ENCODE measurements around the gene RFWD3. TPM values are rescaled to one million over a fixed set of nuclear protein-coding genes. Genes with fewer than 3 reads are reported as not detected.

RFWD3 gene
- total and polyA plus RNA-seq, 10 donors = 4.6 to 40.6 (median 30.1) TPM

DNA sequence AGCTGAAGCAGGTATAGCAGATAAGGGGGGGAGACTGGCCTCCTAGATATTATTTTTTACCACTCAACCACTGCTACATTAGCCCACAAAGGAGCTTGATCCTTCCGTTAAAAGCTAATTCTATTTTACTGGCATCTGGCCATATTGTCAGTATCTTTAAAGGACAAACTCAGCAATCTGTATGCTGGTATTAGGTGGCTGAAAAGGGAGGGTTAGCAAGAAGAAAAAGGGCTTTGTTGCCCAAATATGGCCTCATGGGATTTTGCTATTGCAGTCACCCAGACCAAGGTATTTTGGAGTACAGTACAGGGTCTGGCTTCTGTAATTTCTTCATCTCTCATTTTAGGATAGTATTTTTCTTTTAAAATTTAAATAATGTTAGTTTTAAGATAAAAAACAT, 14.4 kb downstream of the RFWD3 start:
- no peaks in the 10 kb centered on the region for H3K9me3 ChIP-seq

DNA sequence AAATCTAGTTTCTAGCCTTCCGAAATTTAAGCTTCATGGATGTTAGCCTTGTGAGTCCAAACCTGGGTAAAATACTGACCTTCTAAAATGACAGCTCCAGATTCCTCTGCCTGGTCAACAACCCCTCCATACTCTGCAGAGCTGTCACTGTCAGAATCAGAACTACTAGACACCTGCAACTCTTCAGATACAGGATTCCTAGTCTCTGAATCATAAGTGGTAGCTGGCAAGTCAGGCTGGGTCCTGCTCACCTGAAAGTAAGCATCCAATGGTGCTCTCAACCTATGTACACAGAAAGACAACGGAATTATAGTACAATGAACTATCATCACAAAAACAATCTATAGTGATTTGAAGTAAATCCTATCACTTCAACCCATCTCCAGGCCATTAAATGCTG, 14.8 kb downstream of the RFWD3 start:
- H3K36me3 ChIP-seq = peaks cover 8 to 98% (median 57%) of the 10 kb centered on the region in 6 donors
- no peak overlapping the region for H3K27ac ChIP-seq
- H3K4me3 ChIP-seq = no peak overlapping the region
- no peak for TF ChIP-seq POLR2AphosphoS5 (IDR thresholded peaks at IDR 0.05)
- TF ChIP-seq, protein P1, sequence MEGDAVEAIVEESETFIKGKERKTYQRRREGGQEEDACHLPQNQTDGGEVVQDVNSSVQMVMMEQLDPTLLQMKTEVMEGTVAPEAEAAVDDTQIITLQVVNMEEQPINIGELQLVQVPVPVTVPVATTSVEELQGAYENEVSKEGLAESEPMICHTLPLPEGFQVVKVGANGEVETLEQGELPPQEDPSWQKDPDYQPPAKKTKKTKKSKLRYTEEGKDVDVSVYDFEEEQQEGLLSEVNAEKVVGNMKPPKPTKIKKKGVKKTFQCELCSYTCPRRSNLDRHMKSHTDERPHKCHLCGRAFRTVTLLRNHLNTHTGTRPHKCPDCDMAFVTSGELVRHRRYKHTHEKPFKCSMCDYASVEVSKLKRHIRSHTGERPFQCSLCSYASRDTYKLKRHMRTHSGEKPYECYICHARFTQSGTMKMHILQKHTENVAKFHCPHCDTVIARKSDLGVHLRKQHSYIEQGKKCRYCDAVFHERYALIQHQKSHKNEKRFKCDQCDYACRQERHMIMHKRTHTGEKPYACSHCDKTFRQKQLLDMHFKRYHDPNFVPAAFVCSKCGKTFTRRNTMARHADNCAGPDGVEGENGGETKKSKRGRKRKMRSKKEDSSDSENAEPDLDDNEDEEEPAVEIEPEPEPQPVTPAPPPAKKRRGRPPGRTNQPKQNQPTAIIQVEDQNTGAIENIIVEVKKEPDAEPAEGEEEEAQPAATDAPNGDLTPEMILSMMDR (IDR thresholded peaks at IDR 0.05 in 8 of 11, conservative IDR thresholded peaks at IDR 0.05 in 3 of 11) = no peak
- TF ChIP-seq POLR2A (IDR thresholded peaks at IDR 0.05) = no peak
- H3K4me1 ChIP-seq = peaks cover 0 to 53% (median 7%) of the 10 kb centered on the region in 6 donors
- no peaks in the 10 kb centered on the region for H3K27me3 ChIP-seq (replicated peaks in 1 of 7)
- DNase-seq = no peak
- intact Hi-C loops (cut with DNase I; ENCODE audit: low total_unique reads) = no loop called here
- no peaks in the 10 kb centered on the region for H3K9me3 ChIP-seq
- WGBS, 5 donors = 92 to 97% (median 94%) methylated on average over 2 of the region's 2 CpGs

More for the DNA sequence above, 14.4 kb downstream of the RFWD3 start:
- TF ChIP-seq POLR2AphosphoS5 (IDR thresholded peaks at IDR 0.05) = no peak
- peaks cover 0 to 57% (median 9%) of the 10 kb centered on the region in 6 donors for H3K4me1 ChIP-seq
- no peaks in the 10 kb centered on the region for H3K27me3 ChIP-seq (replicated peaks in 1 of 7)
- H3K27ac ChIP-seq = no peak overlapping the region
- peaks cover 5 to 98% (median 54%) of the 10 kb centered on the region in 6 donors for H3K36me3 ChIP-seq
- 70 to 92% (median 84%) methylated on average over 1 of the region's 1 CpG for WGBS, 5 donors
- intact Hi-C loops (cut with DNase I; ENCODE audit: low total_unique reads) = no loop called here
- no peak for DNase-seq
- no peak overlapping the region for H3K4me3 ChIP-seq

DNA sequence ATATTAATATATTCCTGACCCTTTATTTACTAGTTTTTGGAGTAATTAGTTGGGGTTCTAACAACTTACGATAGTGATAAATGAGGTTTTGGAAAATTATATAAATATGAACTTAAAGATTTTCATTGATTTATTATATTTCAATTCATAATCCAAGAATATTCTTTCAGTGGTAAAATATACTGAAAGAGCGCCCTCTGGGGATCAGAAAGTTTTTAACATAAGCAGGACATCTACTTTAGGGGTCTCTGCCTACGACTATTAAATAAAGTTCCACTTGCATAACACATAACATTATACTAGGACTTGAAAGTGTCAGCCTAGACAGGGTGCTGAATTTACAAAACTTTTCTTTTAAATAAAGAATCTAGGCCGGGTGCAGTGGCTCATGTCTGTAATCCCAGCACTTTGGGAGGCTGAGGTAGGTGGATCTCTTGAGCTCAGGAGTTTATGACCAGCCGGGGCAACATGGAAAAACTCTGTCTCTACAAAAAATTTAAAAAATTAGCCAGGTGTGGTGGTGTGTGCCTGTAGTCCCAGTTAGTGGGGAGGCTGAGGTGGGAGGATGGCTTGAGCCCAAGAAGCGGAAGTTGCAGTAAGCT, 15.6 kb downstream of the RFWD3 start:
- intact Hi-C loops (cut with DNase I; ENCODE audit: low total_unique reads) = no loop called here
- TF ChIP-seq, protein P1 (IDR thresholded peaks at IDR 0.05 in 8 of 11, conservative IDR thresholded peaks at IDR 0.05 in 3 of 11) = peak in 5 of 11 experiments; percentile 11 to 35 (median 28)
- TF ChIP-seq POLR2A (IDR thresholded peaks at IDR 0.05) (no peak), POLR2AphosphoS5 (IDR thresholded peaks at IDR 0.05) (no peak)
- no peak overlapping the region for H3K27ac ChIP-seq
- DNase-seq = no peak
- 83 to 91% (median 90%) methylated on average over 6 of the region's 6 CpGs for WGBS, 5 donors
- peaks cover 8 to 98% (median 64%) of the 10 kb centered on the region in 6 donors for H3K36me3 ChIP-seq
- no peaks in the 10 kb centered on the region for H3K9me3 ChIP-seq
- H3K4me1 ChIP-seq = peaks cover 0 to 45% (median 6%) of the 10 kb centered on the region in 6 donors
- H3K4me3 ChIP-seq = no peak overlapping the region
- H3K27me3 ChIP-seq (replicated peaks in 1 of 7) = no peaks in the 10 kb centered on the region

DNA sequence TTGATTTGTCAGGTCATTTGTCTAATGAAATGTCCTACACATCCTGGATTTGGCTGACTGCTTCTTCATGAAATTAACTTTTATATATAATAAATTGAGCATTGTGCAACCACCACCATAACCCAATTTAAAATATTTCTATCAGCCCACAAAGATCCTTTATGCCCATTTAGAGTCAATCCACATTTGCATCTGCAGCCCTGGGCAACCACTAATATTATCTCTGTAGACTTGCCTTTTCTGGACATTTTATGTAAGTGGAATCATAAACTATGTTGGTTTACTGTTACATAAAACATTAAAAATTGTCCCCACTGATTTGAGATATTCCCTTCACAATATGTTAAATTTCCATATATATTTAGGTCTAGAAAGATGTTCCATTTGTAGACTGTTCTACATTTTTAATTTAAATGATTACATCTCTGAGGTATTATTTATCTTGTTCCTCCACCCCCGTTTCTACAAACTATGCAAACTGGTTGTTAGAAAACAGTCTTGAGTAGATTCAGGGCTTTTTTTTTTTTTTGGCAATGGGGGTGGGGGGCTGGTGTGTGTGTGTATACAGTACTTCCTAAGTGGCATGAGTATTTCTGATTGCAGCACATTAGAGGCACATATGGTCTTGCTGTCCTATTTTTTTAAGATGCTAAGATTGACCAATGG, 16.7 kb downstream of the RFWD3 start:
- TF ChIP-seq POLR2A (IDR thresholded peaks at IDR 0.05) (no peak), POLR2AphosphoS5 (IDR thresholded peaks at IDR 0.05) (no peak)
- TF ChIP-seq, protein P1 (IDR thresholded peaks at IDR 0.05 in 8 of 11, conservative IDR thresholded peaks at IDR 0.05 in 3 of 11) = no peak
- WGBS, 5 donors = 79 to 95% (median 85%) methylated on average over 1 of the region's 1 CpG
- Histone ChIP-seq H3K27ac (no peak overlapping the region), H3K9me3 (no peaks in the 10 kb centered on the region), H3K4me3 (no peak overlapping the region), H3K4me1 (peaks cover 0 to 37% (median 5%) of the 10 kb centered on the region in 6 donors), H3K27me3 (replicated peaks in 1 of 7) (no peaks in the 10 kb centered on the region), H3K36me3 (peaks cover 8 to 100% (median 68%) of the 10 kb centered on the region in 6 donors)
- intact Hi-C loops (cut with DNase I; ENCODE audit: low total_unique reads) = no loop called here
- DNase-seq = no peak
